Lower lobe of right lung (tissue), 2 donors: ENCODE measurements around the gene CCDC182. TPM values are rescaled to one million over a fixed set of nuclear protein-coding genes. Genes with fewer than 3 reads are reported as not detected.

Experiments used
- ATAC-seq, 2 donors: fragments of 200-7000 bp; cut with Tn5 transposase; one replicate each; pipeline ENCODE4 v1.9.1; 2020 to 2022; ENCODE audit warnings: mild to moderate bottlenecking in 2 of 2, moderate library complexity in 2 of 2
- DNase-seq: peaks from one replicate; pipeline ENCODE4 v3.0.0-alpha.2; 2020
- H3K27ac ChIP-seq: fragments of 200-600 bp; one replicate; pipeline ENCODE4 v1.8.0; 2022
- H3K27me3 ChIP-seq: fragments of 200-600 bp; one replicate; pipeline ENCODE4 v1.8.0; 2022; ENCODE audit warnings: low read depth
- H3K36me3 ChIP-seq: fragments of 200-600 bp; one replicate; pipeline ENCODE4 v1.8.0; 2022; ENCODE audit warnings: mild to moderate bottlenecking
- H3K4me1 ChIP-seq: fragments of 200-600 bp; one replicate; pipeline ENCODE4 v1.8.0; 2022
- H3K4me3 ChIP-seq: fragments of 200-600 bp; one replicate; pipeline ENCODE4 v1.8.0; 2022; ENCODE audit warnings: mild to moderate bottlenecking
- H3K9me3 ChIP-seq: fragments of 200-600 bp; one replicate; pipeline ENCODE4 v1.8.0; 2022
- CTCF ChIP-seq: fragments of 200-600 bp; IDR thresholded peaks from one replicate; pipeline ENCODE4 v1.8.0; 2022; ENCODE audit warnings: antibody characterized with exemption, mild to moderate bottlenecking
- intact Hi-C: fragments of 100-400 bp; cut with DNase I; formaldehyde crosslinking; loops from one replicate; pipeline ENCODE4 v1.11.0; 2022
- total RNA-seq: library from RNA; stranded (reverse); fragmentation: NEBNext Ultra II Directional; extraction: Animal tissue kit (Norgen Biotek cat#: 25700); gene quantifications from one replicate; pipeline ENCODE4 v1.2.1, GENCODE V29; 2021
- donor health status: DM: no; HTN: yes; CAD: no; lungs with severe emphysema.

The CCDC182 gene
- total RNA-seq, 1 donor from 2014 or later: not detected

GRCh38 chr17:57778306-57778705 lies 33.2 kb upstream of the CCDC182 start:
- no peak overlapping the region for H3K27ac ChIP-seq
- TF ChIP-seq CTCF: no peak
- DNase-seq (no peak), ATAC-seq (no peak)
- no peaks in the 10 kb centered on the region for H3K36me3 ChIP-seq
- H3K9me3 ChIP-seq: no peaks in the 10 kb centered on the region
- intact Hi-C loops: no loop called here
- peaks cover 16% of the 10 kb centered on the region for H3K4me1 ChIP-seq
- H3K27me3 ChIP-seq: peaks cover 9% of the 10 kb centered on the region
- no peak overlapping the region for H3K4me3 ChIP-seq

- no peak for TF ChIP-seq CTCF
- no peak for DNase-seq
- intact Hi-C loops: no loop called here
- Histone ChIP-seq H3K4me1 (no peaks in the 10 kb centered on the region), H3K27me3 (peaks cover 7% of the 10 kb centered on the region), H3K36me3 (no peaks in the 10 kb centered on the region), H3K4me3 (no peak overlapping the region), H3K9me3 (no peaks in the 10 kb centered on the region), H3K27ac (no peak overlapping the region)
- no peak for ATAC-seq
Measured at GRCh38 chr17:57776366-57776765, 31.3 kb upstream of the CCDC182 start.

DNA sequence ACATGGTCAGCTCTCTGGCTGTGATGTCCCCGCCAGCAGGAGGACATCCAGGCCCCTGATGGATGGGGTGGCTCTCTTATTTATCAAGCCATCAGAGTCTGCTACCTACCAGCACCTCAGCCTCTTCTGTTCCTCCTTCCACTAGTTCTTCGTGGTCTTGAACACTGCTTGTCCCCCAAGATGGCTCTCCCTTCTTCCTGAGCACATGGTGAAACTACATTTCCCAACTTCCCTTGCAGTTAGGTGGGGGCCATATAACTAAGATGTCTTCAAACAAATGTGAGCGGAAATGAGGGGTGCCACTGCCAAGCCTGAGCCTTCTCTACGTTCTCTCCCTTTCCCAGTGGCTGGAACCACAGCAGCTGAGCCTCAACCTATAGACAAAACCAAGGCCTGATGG lies 29.8 kb upstream of the CCDC182 start:
- no peak for ATAC-seq
- H3K4me1 ChIP-seq: no peaks in the 10 kb centered on the region
- no peak overlapping the region for H3K4me3 ChIP-seq
- no peaks in the 10 kb centered on the region for H3K36me3 ChIP-seq
- TF ChIP-seq CTCF: no peak
- H3K9me3 ChIP-seq: no peaks in the 10 kb centered on the region
- no peak for DNase-seq
- intact Hi-C loops: no loop called here
- H3K27me3 ChIP-seq: peaks cover 7% of the 10 kb centered on the region
- H3K27ac ChIP-seq: no peak overlapping the region

- TF ChIP-seq CTCF: no peak
- Histone ChIP-seq H3K4me3 (no peak overlapping the region), H3K36me3 (no peaks in the 10 kb centered on the region), H3K9me3 (no peaks in the 10 kb centered on the region), H3K4me1 (no peaks in the 10 kb centered on the region), H3K27me3 (peaks cover 7% of the 10 kb centered on the region), H3K27ac (no peak overlapping the region)
- intact Hi-C loops: no loop called here
- DNase-seq (no peak), ATAC-seq (no peak)
Measured at GRCh38 chr17:57773557-57773956, 28.5 kb upstream of the CCDC182 start.

DNA sequence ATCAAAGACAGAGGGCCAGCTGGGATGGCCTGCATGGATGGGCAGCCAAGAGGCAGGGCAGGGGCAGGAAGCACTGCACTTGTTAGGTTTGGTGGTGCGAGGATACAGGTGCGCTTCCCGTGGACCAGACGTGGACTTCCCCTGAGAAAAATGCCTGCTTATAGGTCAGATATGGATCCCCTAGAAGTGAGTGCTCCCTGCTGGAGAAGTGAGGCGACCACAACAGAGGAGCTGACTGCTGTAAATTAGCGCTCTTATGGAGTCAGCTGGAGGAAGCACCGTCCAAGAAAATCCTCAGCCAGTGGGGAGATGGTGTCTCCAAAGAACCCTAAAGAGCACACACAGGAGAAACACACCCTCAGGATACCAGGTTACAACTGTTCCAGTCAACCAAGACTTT lies 27.7 kb upstream of the CCDC182 start:
- Histone ChIP-seq H3K4me3 (no peak overlapping the region), H3K4me1 (no peaks in the 10 kb centered on the region), H3K27me3 (peaks cover 7% of the 10 kb centered on the region), H3K36me3 (no peaks in the 10 kb centered on the region), H3K9me3 (no peaks in the 10 kb centered on the region), H3K27ac (no peak overlapping the region)
- ATAC-seq (no peak), DNase-seq (no peak)
- intact Hi-C loops: no loop called here
- no peak for TF ChIP-seq CTCF

DNA sequence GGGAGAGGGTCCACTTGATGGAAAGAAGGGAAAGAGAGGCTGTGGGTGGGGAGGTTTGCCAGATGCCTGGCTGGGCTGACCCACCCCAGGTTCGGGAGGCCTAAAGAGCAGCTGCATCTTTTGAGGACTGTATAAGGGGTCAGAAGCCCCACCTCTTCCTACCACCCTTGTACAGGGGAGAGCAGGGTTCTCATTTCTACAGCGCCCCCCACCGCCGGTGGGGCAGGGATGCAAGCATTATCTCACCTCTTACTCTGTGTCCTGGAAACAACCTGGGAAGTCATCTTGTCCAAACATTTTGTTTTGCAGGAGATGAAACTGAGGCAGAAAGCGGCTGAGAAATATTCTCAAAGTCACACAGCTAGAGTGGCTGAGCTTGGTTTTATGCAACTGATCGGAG lies 22.5 kb upstream of the CCDC182 start:
- DNase-seq: no peak
- Histone ChIP-seq H3K9me3 (no peaks in the 10 kb centered on the region), H3K27ac (no peak overlapping the region), H3K36me3 (no peaks in the 10 kb centered on the region), H3K27me3 (peaks cover 2% of the 10 kb centered on the region), H3K4me1 (no peaks in the 10 kb centered on the region), H3K4me3 (no peak overlapping the region)
- intact Hi-C loops: no loop called here
- no peak for TF ChIP-seq CTCF
- ATAC-seq: no peak
